Measurements from ENCODE around the gene ANKRD23. TPM values are rescaled to one million over a fixed set of nuclear protein-coding genes. Genes with fewer than 3 reads are reported as not detected.
"Not testable (repeated sequence)": the region's sequence is repeated elsewhere in the genome, so short reads cannot be mapped to it uniquely, and the experiment has no call there.

Gene ANKRD23
- total and polyA plus RNA-seq, 8 donors = 3.0 to 10.5 (median 5.7) TPM

DNA sequence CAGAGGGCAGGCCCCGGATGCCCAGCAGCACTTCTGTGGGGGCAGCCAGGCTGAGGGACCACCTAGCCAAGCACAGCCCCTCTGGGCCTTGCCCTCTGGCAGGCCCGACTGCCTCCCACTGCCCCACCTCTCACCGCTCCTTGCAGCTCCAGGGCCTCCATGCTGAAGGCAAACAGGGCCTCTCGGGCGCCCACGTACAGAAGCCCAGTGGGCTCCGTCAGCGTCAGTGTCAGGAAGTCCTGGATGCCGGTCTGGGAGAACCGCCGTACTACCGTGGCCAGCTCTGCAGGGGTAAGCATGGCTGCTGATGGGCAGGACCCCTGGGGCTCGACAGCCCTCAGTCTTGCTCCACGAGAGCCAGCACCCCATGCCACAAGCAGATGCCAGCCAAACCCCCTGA, 22.3 kb upstream of the ANKRD23 start:
- Histone ChIP-seq H3K36me3 (peaks cover 0 to 44% of the 10 kb centered on the region in 2 donors), H3K4me1 (peaks cover 19 to 75% of the 10 kb centered on the region in 2 donors), H3K4me3 (peak overlapping the region in 1 of 2 donors; percentile 88), H3K27ac (peak overlapping the region in 1 of 2 donors; percentile 89), H3K9me3 (no peaks in the 10 kb centered on the region), H3K27me3 (peaks cover 0 to 51% of the 10 kb centered on the region in 2 donors)
- intact Hi-C loops (cut with DNase I) = no loop called here
- DNase-seq (no peak), ATAC-seq (no peak)
- TF ChIP-seq, protein P1, sequence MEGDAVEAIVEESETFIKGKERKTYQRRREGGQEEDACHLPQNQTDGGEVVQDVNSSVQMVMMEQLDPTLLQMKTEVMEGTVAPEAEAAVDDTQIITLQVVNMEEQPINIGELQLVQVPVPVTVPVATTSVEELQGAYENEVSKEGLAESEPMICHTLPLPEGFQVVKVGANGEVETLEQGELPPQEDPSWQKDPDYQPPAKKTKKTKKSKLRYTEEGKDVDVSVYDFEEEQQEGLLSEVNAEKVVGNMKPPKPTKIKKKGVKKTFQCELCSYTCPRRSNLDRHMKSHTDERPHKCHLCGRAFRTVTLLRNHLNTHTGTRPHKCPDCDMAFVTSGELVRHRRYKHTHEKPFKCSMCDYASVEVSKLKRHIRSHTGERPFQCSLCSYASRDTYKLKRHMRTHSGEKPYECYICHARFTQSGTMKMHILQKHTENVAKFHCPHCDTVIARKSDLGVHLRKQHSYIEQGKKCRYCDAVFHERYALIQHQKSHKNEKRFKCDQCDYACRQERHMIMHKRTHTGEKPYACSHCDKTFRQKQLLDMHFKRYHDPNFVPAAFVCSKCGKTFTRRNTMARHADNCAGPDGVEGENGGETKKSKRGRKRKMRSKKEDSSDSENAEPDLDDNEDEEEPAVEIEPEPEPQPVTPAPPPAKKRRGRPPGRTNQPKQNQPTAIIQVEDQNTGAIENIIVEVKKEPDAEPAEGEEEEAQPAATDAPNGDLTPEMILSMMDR (IDR thresholded peaks at IDR 0.05) = no peak

DNA sequence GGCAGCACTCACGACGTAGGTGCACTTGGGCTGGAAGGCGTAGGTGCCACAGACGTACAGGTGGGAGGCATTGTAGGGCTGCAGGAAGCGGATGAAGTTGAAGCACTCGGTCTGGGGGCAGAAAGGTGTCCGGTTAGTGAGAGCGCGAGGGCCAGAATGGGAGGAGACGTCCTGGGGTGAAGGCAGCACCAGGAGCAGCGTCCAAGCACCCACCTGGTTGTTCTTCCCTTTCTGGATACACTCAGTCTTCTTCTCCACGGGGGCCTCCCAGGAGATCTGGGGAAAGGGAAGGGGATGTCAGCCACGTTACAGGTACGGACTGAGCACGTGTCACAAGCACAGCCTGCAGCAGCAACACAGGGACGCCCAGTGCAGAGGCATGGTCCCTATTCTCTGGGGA, 21.8 kb upstream of the ANKRD23 start:
- TF ChIP-seq, protein P1 (IDR thresholded peaks at IDR 0.05) = no peak
- Histone ChIP-seq H3K4me1 (peaks cover 14 to 74% of the 10 kb centered on the region in 2 donors), H3K27ac (no peak overlapping the region), H3K27me3 (peaks cover 0 to 46% of the 10 kb centered on the region in 2 donors), H3K4me3 (no peak overlapping the region), H3K36me3 (peaks cover 0 to 49% of the 10 kb centered on the region in 2 donors), H3K9me3 (no peaks in the 10 kb centered on the region)
- DNase-seq (peak in 1 of 4 donors; percentile 40), ATAC-seq (no peak)
- intact Hi-C loops (cut with DNase I) = no loop called here

DNA sequence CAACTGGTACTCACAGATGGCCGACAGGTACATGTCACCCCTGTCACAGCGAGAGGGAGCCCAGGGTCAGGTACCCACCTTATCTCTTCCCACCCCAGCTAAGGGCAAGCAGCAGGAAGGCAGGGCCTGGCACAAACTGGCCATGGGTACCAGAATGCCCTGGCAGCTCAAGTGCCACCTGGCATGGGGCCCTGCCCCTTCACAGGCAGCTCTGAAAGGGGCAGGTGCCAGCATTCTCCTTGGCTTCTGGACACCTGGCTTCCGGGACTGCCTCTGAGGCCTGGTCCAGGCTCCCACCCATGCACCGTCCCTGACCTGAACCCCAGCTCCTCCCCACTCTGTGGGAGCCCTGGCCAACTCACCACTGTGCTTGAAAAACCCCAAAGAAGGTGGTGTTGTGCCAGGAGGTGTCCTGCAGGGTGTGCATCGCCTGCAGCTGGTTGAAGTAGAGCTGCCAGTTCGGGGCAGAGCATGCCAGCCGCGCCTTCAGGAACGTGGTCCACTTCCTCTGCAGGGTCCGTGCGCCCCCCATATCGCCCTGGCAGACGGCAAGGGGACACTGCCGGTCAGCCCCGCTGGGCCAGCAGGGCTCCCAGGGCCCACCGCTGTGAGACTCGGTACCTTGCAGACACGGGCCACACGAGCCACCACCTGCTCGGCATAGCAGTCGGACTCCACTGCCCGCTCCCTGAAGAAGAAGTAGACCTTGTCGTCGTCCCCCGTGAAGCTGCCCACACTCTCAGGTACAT, 20.7 kb upstream of the ANKRD23 start:
- Histone ChIP-seq H3K27me3 (peaks cover 0 to 35% of the 10 kb centered on the region in 2 donors), H3K4me3 (no peak overlapping the region), H3K36me3 (peaks cover 0 to 56% of the 10 kb centered on the region in 2 donors), H3K27ac (no peak overlapping the region), H3K9me3 (no peaks in the 10 kb centered on the region), H3K4me1 (peaks cover 12 to 75% of the 10 kb centered on the region in 2 donors)
- ATAC-seq (peak; percentile 6), DNase-seq (no peak)
- intact Hi-C loops (cut with DNase I) = loop anchor here in 1 of 2 donors (5.0 kb wide), 1 partner anchor 88 kb away; no protein-coding TSS in a partner anchor
- TF ChIP-seq, protein P1 (IDR thresholded peaks at IDR 0.05) = no peak

DNA sequence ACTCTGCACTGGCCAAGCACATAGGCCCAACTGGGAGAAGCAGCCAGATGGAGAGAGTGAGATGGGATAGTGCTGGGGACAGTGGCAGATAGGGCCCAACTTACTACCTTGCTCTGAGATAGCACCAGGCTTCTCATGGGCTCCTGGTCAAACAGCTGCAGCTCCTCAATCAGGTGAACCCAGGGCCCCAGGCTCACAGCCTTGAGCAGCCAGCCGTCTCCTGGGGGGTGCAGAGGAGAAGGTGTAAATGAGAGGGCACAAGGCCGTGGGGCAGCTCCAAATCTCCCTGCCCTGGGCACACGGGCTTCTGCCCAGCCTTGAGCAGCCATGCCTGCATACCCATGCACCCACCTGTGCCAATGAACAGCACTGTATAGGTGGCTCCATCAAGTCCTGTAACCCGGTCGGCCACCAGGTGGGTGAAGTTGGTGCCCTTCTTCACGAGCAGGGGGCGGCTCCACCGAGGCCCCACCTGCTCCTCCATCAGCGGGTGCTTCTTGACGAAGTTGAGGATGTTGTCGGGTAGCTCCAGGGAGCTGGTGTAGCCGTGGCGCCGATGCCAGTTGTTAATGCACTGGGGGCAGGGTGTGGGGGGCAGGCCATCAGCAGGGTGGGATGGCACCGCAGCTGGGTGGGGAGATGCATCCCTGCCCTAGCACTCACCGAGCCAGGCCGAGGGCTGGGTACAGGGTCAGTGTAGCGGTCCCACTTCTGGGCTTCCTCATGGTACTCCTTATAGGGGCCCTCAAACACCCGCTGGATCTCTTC, 19.9 kb upstream of the ANKRD23 start:
- H3K27ac ChIP-seq = no peak overlapping the region
- DNase-seq (no peak), ATAC-seq (no peak)
- no peak overlapping the region for H3K4me3 ChIP-seq
- no peaks in the 10 kb centered on the region for H3K9me3 ChIP-seq
- peaks cover 0 to 31% of the 10 kb centered on the region in 2 donors for H3K27me3 ChIP-seq
- intact Hi-C loops (cut with DNase I) = loop anchor here in 1 of 2 donors (5.0 kb wide), 1 partner anchor 89 kb away; no protein-coding TSS in a partner anchor
- H3K4me1 ChIP-seq = peaks cover 17 to 77% of the 10 kb centered on the region in 2 donors
- peaks cover 0 to 56% of the 10 kb centered on the region in 2 donors for H3K36me3 ChIP-seq
- TF ChIP-seq, protein P1 (IDR thresholded peaks at IDR 0.05) = no peak

DNA sequence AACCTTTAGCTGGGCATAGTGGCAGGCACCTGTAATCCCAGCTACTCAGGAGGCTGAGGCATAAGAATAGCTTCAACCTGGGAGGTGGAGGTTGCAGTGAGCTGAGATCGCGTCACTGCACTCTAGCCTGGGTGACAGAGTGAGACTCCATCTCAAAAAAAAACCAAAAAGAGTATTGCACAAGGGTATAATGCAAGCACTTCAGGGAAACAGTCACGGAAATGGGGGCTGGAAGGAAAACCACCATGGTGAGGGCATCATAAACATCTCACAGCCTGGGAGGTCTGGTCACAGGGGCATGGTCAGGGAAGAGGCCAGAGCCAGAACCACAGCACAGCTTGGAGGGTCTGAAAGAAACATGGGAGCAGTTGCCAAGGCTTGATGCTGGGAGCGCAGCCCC, 19.2 kb upstream of the ANKRD23 start:
- peaks cover 0 to 27% of the 10 kb centered on the region in 2 donors for H3K27me3 ChIP-seq
- intact Hi-C loops (cut with DNase I) = loop anchor here in 1 of 2 donors (5.0 kb wide), 1 partner anchor 89 kb away; no protein-coding TSS in a partner anchor
- H3K27ac ChIP-seq, DNase-seq, ATAC-seq, H3K9me3 ChIP-seq, H3K4me3 ChIP-seq: not testable (repeated sequence)
- H3K36me3 ChIP-seq = peaks cover 0 to 56% of the 10 kb centered on the region in 2 donors
- peaks cover 19 to 76% of the 10 kb centered on the region in 2 donors for H3K4me1 ChIP-seq
